HUES6 (cell line): ENCODE measurements around the gene ANGPTL3.

ENCODE experiments used
- H3K27ac ChIP-seq: 2 replicates; pipeline ENCODE4 v1.7.0; 2013; ENCODE audit warnings: low read depth, mild to moderate bottlenecking, low read length, inconsistent platforms
- H3K27me3 ChIP-seq: 2 replicates; pipeline ENCODE4 v1.6.1; 2013; ENCODE audit warnings: low read length; ENCODE audit not compliant: control insufficient read depth, insufficient read depth
- H3K36me3 ChIP-seq: 2 replicates; pipeline ENCODE4 v1.6.1; 2013; ENCODE audit warnings: low read length; ENCODE audit not compliant: control insufficient read depth, insufficient read depth
- H3K4me1 ChIP-seq: 2 replicates; pipeline ENCODE4 v1.6.1; 2013; ENCODE audit warnings: low read length; ENCODE audit not compliant: control insufficient read depth, insufficient read depth
- H3K4me3 ChIP-seq: 2 replicates; pipeline ENCODE4 v1.5.1; 2013; ENCODE audit warnings: low read depth, low read length
- H3K9ac ChIP-seq: one replicate; pipeline ENCODE4 v1.6.1; 2013; ENCODE audit warnings: mild to moderate bottlenecking, low read length
- H3K9me3 ChIP-seq: 2 replicates; pipeline ENCODE4 v1.6.1; 2013; ENCODE audit warnings: low read depth, low read length; ENCODE audit not compliant: control insufficient read depth, insufficient read depth

ANGPTL3 gene

GRCh38 chr1:62625415-62625814 is 28.1 kb downstream of the ANGPTL3 start:
- Histone ChIP-seq H3K4me3 (no peak overlapping the region), H3K27ac (no peak overlapping the region), H3K36me3 (peaks cover 7% of the 10 kb centered on the region), H3K9ac (no peak overlapping the region), H3K9me3 (no peaks in the 10 kb centered on the region), H3K27me3 (no peaks in the 10 kb centered on the region), H3K4me1 (0 out of 2 replicates have a peak, but pooled peaks cover 4% of the 10 kb centered on the region)

- Histone ChIP-seq H3K27me3 (no peaks in the 10 kb centered on the region), H3K9me3 (no peaks in the 10 kb centered on the region), H3K27ac (no peak overlapping the region), H3K36me3 (peaks cover 22% of the 10 kb centered on the region), H3K4me1 (no peaks in the 10 kb centered on the region), H3K4me3 (no peak overlapping the region), H3K9ac (no peak overlapping the region)
These were observed 31.2 kb downstream of the ANGPTL3 start for GRCh38 chr1:62628506-62628905.

GRCh38 chr1:62637392-62638105 is 40.2 kb downstream of the ANGPTL3 start:
- Histone ChIP-seq H3K9ac (no peak overlapping the region), H3K9me3 (no peaks in the 10 kb centered on the region), H3K27ac (no peak overlapping the region), H3K4me3 (no peak overlapping the region), H3K4me1 (no peaks in the 10 kb centered on the region), H3K36me3 (peaks cover 12% of the 10 kb centered on the region), H3K27me3 (no peaks in the 10 kb centered on the region)

- no peak overlapping the region for H3K4me3 ChIP-seq
- no peaks in the 10 kb centered on the region; the same call in 1 of the 2 replicates for H3K9me3 ChIP-seq
- H3K27me3 ChIP-seq = no peaks in the 10 kb centered on the region
- no peak overlapping the region for H3K9ac ChIP-seq
- H3K4me1 ChIP-seq = no peaks in the 10 kb centered on the region
- peaks cover 29% of the 10 kb centered on the region for H3K36me3 ChIP-seq
- H3K27ac ChIP-seq = no peak overlapping the region
These were observed 46.0 kb downstream of the ANGPTL3 start for GRCh38 chr1:62643283-62643682.

- Histone ChIP-seq H3K4me1 (no peaks in the 10 kb centered on the region), H3K9me3 (no peaks in the 10 kb centered on the region), H3K4me3 (no peak overlapping the region), H3K27me3 (no peaks in the 10 kb centered on the region), H3K9ac (no peak overlapping the region), H3K27ac (no peak overlapping the region), H3K36me3 (peaks cover 11% of the 10 kb centered on the region)
These were observed 55.1 kb downstream of the ANGPTL3 start for GRCh38 chr1:62652387-62652786.

- H3K27ac ChIP-seq = no peak overlapping the region
- peaks cover 8% of the 10 kb centered on the region; the same call in 1 of the 2 replicates for H3K36me3 ChIP-seq
- no peaks in the 10 kb centered on the region for H3K9me3 ChIP-seq
- no peak overlapping the region for H3K4me3 ChIP-seq
- H3K4me1 ChIP-seq = no peaks in the 10 kb centered on the region
- H3K9ac ChIP-seq = no peak overlapping the region
- no peaks in the 10 kb centered on the region for H3K27me3 ChIP-seq
These were observed 57.4 kb downstream of the ANGPTL3 start for GRCh38 chr1:62654744-62655143.
